GM23338 (cell line): ENCODE measurements around the gene ACP6. TPM values are rescaled to one million over a fixed set of nuclear protein-coding genes. Genes with fewer than 3 reads are reported as not detected.
"Not testable (repeated sequence)": the region's sequence is repeated elsewhere in the genome, so short reads cannot be mapped to it uniquely, and the experiment has no call there.

Experiments used
- ATAC-seq: fragments of 200-7000 bp; cut with Tn5 transposase; 3 replicates; pipeline ENCODE4 v1.9.1; 2020
- DNase-seq: peaks from one replicate; pipeline ENCODE4 v3.0.0-alpha.2; 2015; ENCODE audit warnings: low spot score
- H2AFZ ChIP-seq: fragments of 200-600 bp; sonication (generic); 2 replicates; pipeline ENCODE4 v1.8.0; 2016; ENCODE audit warnings: antibody characterized with exemption, mild to moderate bottlenecking, moderate library complexity
- H3F3A ChIP-seq: fragments of 200-600 bp; sonication (generic); replicated peaks from 2 replicates; pipeline ENCODE4 v1.8.0; 2017; ENCODE audit warnings: antibody characterized with exemption, mixed run types, low read depth
- H3K27ac ChIP-seq: fragments of 200-600 bp; sonication (generic); 2 replicates; pipeline ENCODE4 v1.6.1; 2016; ENCODE audit warnings: low read depth
- H3K27me3 ChIP-seq: fragments of 200-600 bp; sonication (generic); 2 replicates; pipeline ENCODE4 v1.8.0; 2016; ENCODE audit warnings: mild to moderate bottlenecking, mixed run types, moderate library complexity; ENCODE audit not compliant: insufficient read depth
- H3K36me3 ChIP-seq: fragments of 200-600 bp; sonication (generic); 2 replicates; pipeline ENCODE4 v1.8.0; 2016; ENCODE audit warnings: mild to moderate bottlenecking; ENCODE audit not compliant: insufficient read depth
- H3K4me1 ChIP-seq: fragments of 200-600 bp; sonication (generic); 2 replicates; pipeline ENCODE4 v1.8.0; 2016; ENCODE audit warnings: mild to moderate bottlenecking, moderate library complexity; ENCODE audit not compliant: insufficient read depth
- H3K4me2 ChIP-seq: fragments of 200-600 bp; sonication (generic); 2 replicates; pipeline ENCODE4 v1.7.1; 2017; ENCODE audit warnings: mixed run types
- H3K4me3 ChIP-seq: fragments of 200-600 bp; sonication (generic); 2 replicates; pipeline ENCODE4 v1.6.1; 2016; ENCODE audit warnings: mixed run types
- H3K79me2 ChIP-seq: fragments of 200-600 bp; sonication (generic); replicated peaks from 2 replicates; pipeline ENCODE4 v1.8.0; 2017; ENCODE audit warnings: mild to moderate bottlenecking; ENCODE audit not compliant: insufficient read depth
- H3K9me2 ChIP-seq: fragments of 200-600 bp; sonication (generic); 2 replicates; pipeline ENCODE4 v1.8.0; 2017; ENCODE audit not compliant: insufficient read depth
- H4K20me1 ChIP-seq: fragments of 200-600 bp; sonication (generic); replicated peaks from 2 replicates; pipeline ENCODE4 v1.8.0; 2017; ENCODE audit warnings: mild to moderate bottlenecking; ENCODE audit not compliant: insufficient read depth
- H3K27ac Mint-ChIP-seq: 2 replicates; pipeline ENCODE4 v1.8.0; 2020; ENCODE audit warnings: inconsistent platforms, mild to moderate bottlenecking, moderate library complexity, mixed read lengths
- H3K27me3 Mint-ChIP-seq: 3 replicates; pipeline ENCODE4 v1.8.0; 2022; ENCODE audit warnings: low read depth, mild to moderate bottlenecking, moderate library complexity, mixed read lengths, inconsistent platforms; ENCODE audit not compliant: insufficient read depth, poor library complexity
- H3K36me3 Mint-ChIP-seq: 3 replicates; pipeline ENCODE4 v1.8.0; 2021; ENCODE audit warnings: low read depth, mild to moderate bottlenecking, inconsistent platforms, moderate library complexity, mixed read lengths
- H3K4me1 Mint-ChIP-seq: 3 replicates; pipeline ENCODE4 v1.8.0; 2020; ENCODE audit warnings: mild to moderate bottlenecking, inconsistent platforms, mixed read lengths
- H3K4me3 Mint-ChIP-seq: 3 replicates; pipeline ENCODE4 v1.8.0; 2021; ENCODE audit warnings: moderate library complexity, mild to moderate bottlenecking, inconsistent platforms, mixed read lengths
- H3K9me3 Mint-ChIP-seq: 3 replicates; pipeline ENCODE4 v1.8.0; 2020; ENCODE audit warnings: moderate library complexity, mild to moderate bottlenecking, inconsistent platforms, mixed read lengths
- POLR2AphosphoS5 ChIP-seq: IDR thresholded peaks from 2 replicates; pipeline ENCODE4 v1.6.1; 2016; ENCODE audit warnings: antibody characterized with exemption, low read depth
- ZNF114 ChIP-seq: fragments of 250-450 bp; sonication (Bioruptor Pico); IDR thresholded peaks from 2 replicates; pipeline ENCODE4 v1.5.0; 2020; ENCODE audit warnings: mild to moderate bottlenecking, moderate library complexity
- ZNF462 ChIP-seq: fragments of 250-450 bp; sonication (Bioruptor Pico); IDR thresholded peaks from 2 replicates; pipeline ENCODE4 v1.5.0; 2020; ENCODE audit warnings: mild to moderate bottlenecking, moderate library complexity
- polyA plus RNA-seq: library from polyadenylated mRNA; unstranded; fragments of >200 nt; fragmentation: Nextera tagmentation; extraction: Ambion mirVana; gene quantifications from 2 replicates; pipeline ENCODE4 v1.2.1, GENCODE V29; 2016
- total RNA-seq: library from RNA; depleted of rRNA; stranded (reverse); fragments of >200 nt; shearing (Covaris generic); gene quantifications from 2 replicates; pipeline ENCODE4 v1.2.3, GENCODE V29; 2014

ACP6 gene
- total and polyA plus RNA-seq, 2 experiments from 2014 or later: 20.6 to 26.5 TPM

GRCh38 chr1:147618077-147618569 is 52.2 kb downstream of the ACP6 start (continued):
- TF ChIP-seq ZNF462: no peak
- TF ChIP-seq ZNF114 (CRISPR knock-in tag): no peak

- Histone ChIP-seq H3K4me1 (peaks cover 14% of the 10 kb centered on the region), H3K36me3 (peaks cover 51% of the 10 kb centered on the region)
- not testable (repeated sequence) for ATAC-seq, H2AFZ ChIP-seq, H3K27me3 ChIP-seq, H3K27ac ChIP-seq, H3K27me3 Mint-ChIP-seq, H3K27ac Mint-ChIP-seq, DNase-seq, H3K9me3 Mint-ChIP-seq, H3K4me2 ChIP-seq, H3F3A ChIP-seq, H3K9me2 ChIP-seq, H3K4me3 ChIP-seq, H3K79me2 ChIP-seq, H4K20me1 ChIP-seq, H3K4me3 Mint-ChIP-seq
- H3K36me3 Mint-ChIP-seq: peaks cover 86% of the 10 kb centered on the region
- H3K4me1 Mint-ChIP-seq: peaks cover 12% of the 10 kb centered on the region
Measured at GRCh38 chr1:147614966-147615365, 55.4 kb downstream of the ACP6 start.

- H3K27ac Mint-ChIP-seq: no peak overlapping the region
- H3K4me3 Mint-ChIP-seq: no peak overlapping the region
- H3F3A ChIP-seq: no peaks in the 10 kb centered on the region
- no peak for TF ChIP-seq POLR2AphosphoS5
- no peaks in the 10 kb centered on the region for H3K27me3 ChIP-seq
- peaks cover 80% of the 10 kb centered on the region for H3K36me3 Mint-ChIP-seq
- H3K4me1 Mint-ChIP-seq: peaks cover 12% of the 10 kb centered on the region
- H3K27me3 Mint-ChIP-seq: peaks cover 2% of the 10 kb centered on the region
- peaks cover 14% of the 10 kb centered on the region for H3K4me1 ChIP-seq
- 0 out of 2 replicates have a peak, but pooled peaks cover 12% of the 10 kb centered on the region for H4K20me1 ChIP-seq
- no peaks in the 10 kb centered on the region for H3K9me2 ChIP-seq
- H3K9me3 Mint-ChIP-seq: no peaks in the 10 kb centered on the region
- H3K79me2 ChIP-seq: no peaks in the 10 kb centered on the region
- no peak overlapping the region for H3K4me2 ChIP-seq
- ATAC-seq (no peak), DNase-seq (no peak)
- no peak overlapping the region for H3K4me3 ChIP-seq
- H3K27ac ChIP-seq: no peak overlapping the region
- H2AFZ ChIP-seq: no peak overlapping the region
- H3K36me3 ChIP-seq: peaks cover 42% of the 10 kb centered on the region
Measured at GRCh38 chr1:147613506-147613905, 56.8 kb downstream of the ACP6 start.
